Hepatocyte (in vitro differentiated cells): Measurements from ENCODE around the gene NAP1L4.

ENCODE experiments used
- EZH2 ChIP-seq: fragments of 200-600 bp; sonication (generic); IDR thresholded peaks from 2 replicates; pipeline ENCODE4 v1.6.1; 2016; ENCODE audit warnings: antibody characterized with exemption, mild to moderate bottlenecking, borderline replicate concordance
- EZH2phosphoT487 ChIP-seq: fragments of 200-600 bp; sonication (generic); IDR thresholded peaks from one replicate; pipeline ENCODE4 v1.6.1; 2018; ENCODE audit warnings: antibody characterized with exemption, mild to moderate bottlenecking, low read depth, moderate library complexity; ENCODE audit not compliant: unreplicated experiment, severe bottlenecking
- TF ChIP-seq, protein P1 (sequence below): fragments of 200-600 bp; sonication (generic); IDR thresholded peaks from 2 replicates; pipeline ENCODE4 v1.5.1; 2016; ENCODE audit warnings: antibody characterized with exemption, mild to moderate bottlenecking; ENCODE audit not compliant: poor library complexity

DNA sequence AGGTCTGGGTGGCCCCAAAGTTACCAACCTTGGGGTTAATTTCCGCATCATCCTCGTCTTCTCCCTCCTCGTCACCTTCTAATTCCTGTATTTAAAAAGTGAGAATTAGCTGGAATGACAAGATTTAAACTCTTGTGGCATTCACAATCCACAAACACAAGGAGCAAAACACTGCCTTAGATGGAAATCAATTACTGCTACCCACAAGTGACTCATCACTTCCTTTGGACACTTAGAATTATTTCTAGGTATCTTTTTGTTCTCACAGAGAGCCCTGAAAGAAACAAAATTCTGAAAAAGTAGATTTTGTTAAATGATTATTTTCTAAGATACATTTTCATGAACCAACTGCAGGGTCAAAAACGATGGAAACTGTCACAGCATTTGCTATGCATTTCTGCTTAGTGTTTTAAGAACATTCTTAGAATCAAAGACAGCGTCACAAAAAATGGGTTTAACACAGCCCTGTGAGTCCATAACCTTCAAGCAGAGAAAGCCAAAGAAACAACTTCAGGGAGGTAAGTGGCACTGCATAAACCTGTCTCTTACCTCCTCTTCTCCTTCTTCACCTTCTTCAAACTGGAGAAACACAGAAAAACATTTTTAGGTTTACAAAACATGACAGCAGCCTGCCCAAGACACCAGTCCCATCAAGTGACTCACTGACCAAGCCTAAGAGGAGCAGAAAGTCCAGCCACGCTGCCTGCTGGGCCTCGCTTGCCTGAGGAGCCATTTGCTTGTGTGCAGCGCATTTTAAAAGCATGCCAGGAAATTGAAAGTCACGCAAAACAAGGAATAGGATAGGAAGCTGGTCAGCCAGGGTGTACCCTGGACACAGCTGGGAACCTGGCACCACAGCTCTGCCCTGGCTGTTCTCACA is 40.7 kb downstream of the NAP1L4 start:
- no peak for TF ChIP-seq EZH2
- TF ChIP-seq, protein P1, sequence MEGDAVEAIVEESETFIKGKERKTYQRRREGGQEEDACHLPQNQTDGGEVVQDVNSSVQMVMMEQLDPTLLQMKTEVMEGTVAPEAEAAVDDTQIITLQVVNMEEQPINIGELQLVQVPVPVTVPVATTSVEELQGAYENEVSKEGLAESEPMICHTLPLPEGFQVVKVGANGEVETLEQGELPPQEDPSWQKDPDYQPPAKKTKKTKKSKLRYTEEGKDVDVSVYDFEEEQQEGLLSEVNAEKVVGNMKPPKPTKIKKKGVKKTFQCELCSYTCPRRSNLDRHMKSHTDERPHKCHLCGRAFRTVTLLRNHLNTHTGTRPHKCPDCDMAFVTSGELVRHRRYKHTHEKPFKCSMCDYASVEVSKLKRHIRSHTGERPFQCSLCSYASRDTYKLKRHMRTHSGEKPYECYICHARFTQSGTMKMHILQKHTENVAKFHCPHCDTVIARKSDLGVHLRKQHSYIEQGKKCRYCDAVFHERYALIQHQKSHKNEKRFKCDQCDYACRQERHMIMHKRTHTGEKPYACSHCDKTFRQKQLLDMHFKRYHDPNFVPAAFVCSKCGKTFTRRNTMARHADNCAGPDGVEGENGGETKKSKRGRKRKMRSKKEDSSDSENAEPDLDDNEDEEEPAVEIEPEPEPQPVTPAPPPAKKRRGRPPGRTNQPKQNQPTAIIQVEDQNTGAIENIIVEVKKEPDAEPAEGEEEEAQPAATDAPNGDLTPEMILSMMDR: no peak
- no peak for TF ChIP-seq EZH2phosphoT487
